ENCODE measurements around the gene MED16.
"Not testable (repeated sequence)": the region's sequence is repeated elsewhere in the genome, so short reads cannot be mapped to it uniquely, and the experiment has no call there.

Gene MED16

GRCh38 chr19:911197-912033 is 18.4 kb upstream of the MED16 start:
- DNase-seq (ENCODE audit: low read depth), result no peak

GRCh38 chr19:907183-907853 is 14.3 kb upstream of the MED16 start:
- DNase-seq (ENCODE audit: low read depth), result no peak

- no peak for DNase-seq (ENCODE audit: low read depth)
Observed at GRCh38 chr19:906480-906879, 13.5 kb upstream of the MED16 start.

GRCh38 chr19:904545-904944 is 11.6 kb upstream of the MED16 start:
- DNase-seq (ENCODE audit: low read depth), result no peak

- no peak for DNase-seq (ENCODE audit: low read depth)
Observed at GRCh38 chr19:903266-903797, 10.3 kb upstream of the MED16 start.

- no peak for DNase-seq (ENCODE audit: low read depth)
Observed at GRCh38 chr19:902446-903226, 9.6 kb upstream of the MED16 start.

- no peak for DNase-seq (ENCODE audit: low read depth)
Observed at GRCh38 chr19:902093-902370, 9.0 kb upstream of the MED16 start.

- DNase-seq (ENCODE audit: low read depth), result no peak
Observed at GRCh38 chr19:901216-902092, 8.5 kb upstream of the MED16 start.

GRCh38 chr19:900302-901111 is 7.5 kb upstream of the MED16 start:
- no peak for DNase-seq (ENCODE audit: low read depth)

- DNase-seq (ENCODE audit: low read depth), result no peak
Observed at GRCh38 chr19:900043-900301, 7.0 kb upstream of the MED16 start.

GRCh38 chr19:899336-900042 is 6.5 kb upstream of the MED16 start:
- no peak for DNase-seq (ENCODE audit: low read depth)

GRCh38 chr19:898663-899062 is 5.7 kb upstream of the MED16 start:
- no peak for DNase-seq (ENCODE audit: low read depth)

GRCh38 chr19:897442-898039 is 4.6 kb upstream of the MED16 start:
- no peak for DNase-seq (ENCODE audit: low read depth)

GRCh38 chr19:896999-897398 is 4.0 kb upstream of the MED16 start:
- no peak for DNase-seq (ENCODE audit: low read depth)

- no peak for DNase-seq (ENCODE audit: low read depth)
Observed at GRCh38 chr19:896434-896833, 3.4 kb upstream of the MED16 start.

- no peak for DNase-seq (ENCODE audit: low read depth)
Observed at GRCh38 chr19:892243-892893, 619 bp downstream of the MED16 start.

GRCh38 chr19:891421-892200 is 1.4 kb downstream of the MED16 start:
- DNase-seq (ENCODE audit: low read depth), result not testable (repeated sequence)

- DNase-seq (ENCODE audit: low read depth), result no peak
Observed at GRCh38 chr19:890831-891230, 2.2 kb downstream of the MED16 start.
